Testis (tissue), 3 donors: Measurements from ENCODE around the gene LRRC7. TPM values are rescaled to one million over a fixed set of nuclear protein-coding genes. Genes with fewer than 3 reads are reported as not detected.
"Not testable (repeated sequence)": the region's sequence is repeated elsewhere in the genome, so short reads cannot be mapped to it uniquely, and the experiment has no call there.

Experiments used
- DNase-seq: peaks from one replicate; pipeline ENCODE4 v3.0.0-alpha.2; 2019
- H3K27ac ChIP-seq, 2 donors: fragments of 200-600 bp; sonication (generic); one replicate each; pipeline ENCODE4 v1.5.1; 2019
- H3K27me3 ChIP-seq: fragments of 200-600 bp; sonication (generic); one replicate; pipeline ENCODE4 v1.5.1; 2019
- H3K36me3 ChIP-seq: fragments of 200-600 bp; sonication (generic); one replicate; pipeline ENCODE4 v1.5.1; 2017; ENCODE audit warnings: low read depth; ENCODE audit errors: missing control alignments
- H3K4me1 ChIP-seq: fragments of 200-600 bp; sonication (generic); one replicate; pipeline ENCODE4 v1.5.1; 2019
- H3K4me3 ChIP-seq, 2 donors: fragments of 200-600 bp; sonication (generic); one replicate each; pipeline ENCODE4 v1.5.1; 2017 to 2019
- H3K9me3 ChIP-seq: fragments of 200-600 bp; sonication (generic); one replicate; pipeline ENCODE4 v1.5.1; 2017
- POLR2A ChIP-seq: fragments of 450-650 bp; IDR thresholded peaks from one replicate; pipeline ENCODE4 v1.6.1; 2017; ENCODE audit warnings: antibody characterized with exemption, mild to moderate bottlenecking, moderate library complexity
- WGBS, 2 donors: methylation state at CpG; one replicate each; pipeline ENCODE4 v1.1.5; 2018; 5-methylcytosine and 5-hydroxymethylcytosine counted together
- intact Hi-C: fragments of 100-400 bp; cut with DNase I; formaldehyde crosslinking; loops from one replicate; pipeline ENCODE4 v1.15.1; 2023; ENCODE audit warnings: low total_unique reads
- polyA plus RNA-seq: library from polyadenylated mRNA; stranded (reverse); fragments of 350-450 nt; fragmentation: Illumina TruSeq; extraction: RNeasy Lipid Tissue Mini Kit (QIAGEN cat#74804); gene quantifications from one replicate; pipeline ENCODE4 v1.2.3, GENCODE V29; 2014; ENCODE audit warnings: low read depth, low replicate concordance; ENCODE audit not compliant: insufficient read depth
- total RNA-seq, 2 donors: library from RNA; depleted of rRNA; stranded (reverse); fragments of >200 nt; gene quantifications; one replicate each; pipeline ENCODE4 v1.2.3, GENCODE V29; 2016
- TF ChIP-seq, protein P1 (sequence below), 3 experiments: fragments of 450-650 bp in 2 of 3; fragments of 200-600 bp in 1 of 3; sonication (generic) in 1 of 3; IDR thresholded peaks; one replicate each; pipeline ENCODE4 v1.5.1; 2016 to 2019; ENCODE audit warnings: antibody characterized with exemption in 3 of 3, mild to moderate bottlenecking in 2 of 3, moderate library complexity in 1 of 3

The LRRC7 gene
- total and polyA plus RNA-seq, 3 donors from 2014 or later = 5.2 to 8.0 (median 6.9) TPM

DNA sequence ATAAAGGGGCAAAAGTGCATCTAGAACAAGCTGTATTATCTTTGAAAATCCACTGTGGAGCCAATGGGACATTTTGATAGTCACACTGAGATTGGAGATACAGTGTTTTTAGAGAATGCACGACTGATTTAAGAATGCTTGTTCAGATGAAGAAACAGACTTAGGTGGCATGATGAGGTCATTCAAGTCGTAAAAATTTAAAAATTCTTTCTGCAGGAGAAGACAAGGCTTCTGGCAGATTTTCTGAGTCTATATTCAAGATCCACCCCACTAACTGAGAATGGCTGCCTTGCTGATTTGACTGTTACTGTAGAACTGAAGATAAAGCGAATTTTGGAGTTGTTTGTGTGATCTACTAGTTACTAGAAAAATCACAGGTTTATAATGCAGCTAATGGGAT lies 310.6 kb downstream of the LRRC7 start:
- intact Hi-C loops = no loop called here
- no peaks in the 10 kb centered on the region for H3K36me3 ChIP-seq
- TF ChIP-seq, protein P1, sequence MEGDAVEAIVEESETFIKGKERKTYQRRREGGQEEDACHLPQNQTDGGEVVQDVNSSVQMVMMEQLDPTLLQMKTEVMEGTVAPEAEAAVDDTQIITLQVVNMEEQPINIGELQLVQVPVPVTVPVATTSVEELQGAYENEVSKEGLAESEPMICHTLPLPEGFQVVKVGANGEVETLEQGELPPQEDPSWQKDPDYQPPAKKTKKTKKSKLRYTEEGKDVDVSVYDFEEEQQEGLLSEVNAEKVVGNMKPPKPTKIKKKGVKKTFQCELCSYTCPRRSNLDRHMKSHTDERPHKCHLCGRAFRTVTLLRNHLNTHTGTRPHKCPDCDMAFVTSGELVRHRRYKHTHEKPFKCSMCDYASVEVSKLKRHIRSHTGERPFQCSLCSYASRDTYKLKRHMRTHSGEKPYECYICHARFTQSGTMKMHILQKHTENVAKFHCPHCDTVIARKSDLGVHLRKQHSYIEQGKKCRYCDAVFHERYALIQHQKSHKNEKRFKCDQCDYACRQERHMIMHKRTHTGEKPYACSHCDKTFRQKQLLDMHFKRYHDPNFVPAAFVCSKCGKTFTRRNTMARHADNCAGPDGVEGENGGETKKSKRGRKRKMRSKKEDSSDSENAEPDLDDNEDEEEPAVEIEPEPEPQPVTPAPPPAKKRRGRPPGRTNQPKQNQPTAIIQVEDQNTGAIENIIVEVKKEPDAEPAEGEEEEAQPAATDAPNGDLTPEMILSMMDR (IDR thresholded peaks at IDR 0.05) = no peak
- no peak for TF ChIP-seq POLR2A
- H3K27me3 ChIP-seq = no peaks in the 10 kb centered on the region
- H3K9me3 ChIP-seq = no peaks in the 10 kb centered on the region
- no peak overlapping the region for H3K27ac ChIP-seq
- WGBS, 2 donors = 75 to 79% methylated on average over 3 of the region's 3 CpGs
- no peak overlapping the region for H3K4me3 ChIP-seq
- DNase-seq = no peak
- no peaks in the 10 kb centered on the region for H3K4me1 ChIP-seq

DNA sequence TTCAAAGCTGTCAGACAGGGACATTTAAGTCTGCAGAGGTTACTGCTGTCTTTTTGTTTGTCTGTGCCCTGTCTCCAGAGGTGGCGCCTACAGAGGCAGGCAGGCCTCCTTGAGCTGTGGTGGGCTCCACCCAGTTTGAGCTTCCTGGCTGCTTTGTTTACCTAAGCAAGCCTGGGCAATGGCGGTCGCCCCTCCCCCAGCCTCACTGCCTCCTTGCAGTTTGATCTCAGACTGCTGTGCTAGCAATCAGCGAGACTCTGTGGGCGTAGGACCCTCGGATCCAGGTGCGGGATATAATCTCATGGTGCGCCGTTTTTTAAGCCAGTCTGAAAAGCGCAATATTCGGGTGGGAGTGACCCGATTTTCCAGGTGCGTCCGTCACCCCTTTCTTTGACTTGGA lies 320.3 kb downstream of the LRRC7 start:
- H3K4me1 ChIP-seq, H3K27ac ChIP-seq, H3K4me3 ChIP-seq, H3K9me3 ChIP-seq, intact Hi-C loops, DNase-seq, H3K36me3 ChIP-seq, H3K27me3 ChIP-seq: not testable (repeated sequence)
- 81 to 93% methylated on average over 11 to 13 of the region's 14 CpGs for WGBS, 2 donors

DNA sequence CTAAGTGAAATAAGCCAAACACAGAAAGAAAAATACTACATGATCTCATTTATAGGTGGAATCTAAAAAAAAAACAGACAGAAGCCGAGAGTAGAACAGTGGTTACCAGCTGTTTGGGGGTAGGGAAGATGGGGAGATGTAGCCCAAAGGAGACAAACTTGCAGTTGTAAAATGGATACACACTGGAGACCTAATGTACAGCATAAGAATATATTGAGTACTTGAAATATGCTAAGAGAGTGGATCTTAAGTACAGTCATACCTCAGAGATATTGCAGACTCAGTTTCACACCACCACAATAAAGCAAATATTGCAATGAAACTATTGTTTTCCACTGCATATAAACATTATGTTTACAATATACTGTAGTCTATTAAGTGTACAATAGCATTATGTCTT lies 320.9 kb downstream of the LRRC7 start:
- 86 to 91% methylated on average over 1 of the region's 1 CpG for WGBS, 2 donors
- H3K36me3 ChIP-seq = no peaks in the 10 kb centered on the region
- no peaks in the 10 kb centered on the region for H3K9me3 ChIP-seq
- no peak overlapping the region for H3K27ac ChIP-seq
- TF ChIP-seq, protein P1 (IDR thresholded peaks at IDR 0.05) = no peak
- no peak for TF ChIP-seq POLR2A
- H3K27me3 ChIP-seq = no peaks in the 10 kb centered on the region
- no peaks in the 10 kb centered on the region for H3K4me1 ChIP-seq
- no peak overlapping the region for H3K4me3 ChIP-seq
- intact Hi-C loops = no loop called here
- no peak for DNase-seq

DNA sequence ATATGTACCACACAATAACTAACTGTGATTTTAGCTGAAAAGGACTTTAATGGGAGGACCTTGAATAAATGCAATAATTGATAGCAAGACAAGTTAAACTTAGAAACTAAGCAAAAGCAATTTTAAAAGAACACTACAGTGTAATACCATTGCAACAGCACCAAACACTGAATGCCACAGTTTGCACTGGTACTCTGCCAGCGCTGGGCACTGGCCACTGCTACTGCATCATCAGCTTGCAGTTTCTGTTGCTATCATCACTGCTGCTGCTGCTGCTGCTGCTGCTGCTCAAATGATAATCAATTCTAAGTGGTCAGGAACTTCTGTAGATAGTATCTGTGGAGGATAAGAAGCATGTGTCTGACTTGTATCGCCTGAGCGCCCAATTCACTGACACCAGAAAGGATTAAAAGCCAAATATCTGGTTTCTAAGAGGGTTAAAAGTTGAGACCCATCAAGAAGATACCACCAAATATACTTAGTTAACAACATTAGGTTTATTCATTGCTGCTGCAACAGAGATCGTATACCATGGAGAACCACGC lies 330.8 kb downstream of the LRRC7 start:
- TF ChIP-seq, protein P1 (IDR thresholded peaks at IDR 0.05) = no peak
- no peak for TF ChIP-seq POLR2A
- no peaks in the 10 kb centered on the region for H3K4me1 ChIP-seq
- H3K4me3 ChIP-seq = no peak overlapping the region
- WGBS, 2 donors = 89 to 91% methylated on average over 5 of the region's 5 CpGs
- H3K27me3 ChIP-seq = no peaks in the 10 kb centered on the region
- no peak for DNase-seq
- no peak overlapping the region for H3K27ac ChIP-seq
- no peaks in the 10 kb centered on the region for H3K9me3 ChIP-seq
- no peaks in the 10 kb centered on the region for H3K36me3 ChIP-seq
- intact Hi-C loops = no loop called here

DNA sequence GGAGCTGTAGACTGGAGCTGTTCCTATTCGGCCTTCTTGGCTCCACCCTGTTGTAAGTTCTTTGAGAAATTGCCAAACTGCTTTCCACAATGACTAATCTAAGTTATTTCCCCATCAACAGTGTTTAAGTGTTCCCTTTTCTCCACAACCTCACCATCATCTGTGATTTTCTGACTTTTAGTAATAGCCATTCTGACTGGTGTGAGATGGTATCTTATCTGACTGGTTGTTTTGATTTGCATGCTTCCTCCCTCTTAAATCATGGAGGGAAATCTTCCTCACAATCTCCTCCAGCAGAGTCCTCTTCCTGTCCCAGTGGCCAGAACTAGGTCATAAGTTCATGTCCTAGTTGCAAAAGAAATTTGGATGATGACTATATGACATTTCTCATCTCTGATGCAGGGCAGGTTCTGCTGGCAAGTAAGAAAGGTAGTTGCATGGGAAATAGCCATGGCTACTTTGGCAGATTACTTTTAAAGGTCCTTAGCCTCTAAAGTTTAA lies 343.6 kb downstream of the LRRC7 start:
- WGBS, 2 donors = 64 to 67% methylated on average over 1 of the region's 1 CpG
- Histone ChIP-seq H3K4me1 (peaks cover 11% of the 10 kb centered on the region), H3K27me3 (no peaks in the 10 kb centered on the region), H3K4me3 (no peak overlapping the region), H3K27ac (no peak overlapping the region), H3K9me3 (no peaks in the 10 kb centered on the region), H3K36me3 (no peaks in the 10 kb centered on the region)
- no peak for DNase-seq
- TF ChIP-seq, protein P1 (IDR thresholded peaks at IDR 0.05) = no peak
- no peak for TF ChIP-seq POLR2A
- intact Hi-C loops = no loop called here
